Heart right ventricle (tissue), 16 donors: Measurements from ENCODE around the gene DUSP22. TPM values are rescaled to one million over a fixed set of nuclear protein-coding genes. Genes with fewer than 3 reads are reported as not detected.
A peak's percentile ranks its signal among the peaks of the same experiment; 100 is the strongest.

Experiments
- ATAC-seq, 8 donors: fragments of 200-7000 bp; cut with Tn5 transposase; one replicate each; pipeline ENCODE4 v1.9.1; 2020; ENCODE audit warnings: mild to moderate bottlenecking in 8 of 8, moderate library complexity in 8 of 8, moderate number of reproducible peaks in 1 of 8
- DNase-seq, 2 donors: peaks; one replicate each; pipeline ENCODE4 v3.0.0-alpha.2; 2020
- H3K27ac ChIP-seq, 10 donors: fragments of 200-600 bp; sonication (generic) in 2 of 10; one replicate each; pipeline versions ENCODE4 v1.5.0 to v1.8.0; 2020 to 2022; ENCODE audit warnings: mild to moderate bottlenecking in 3 of 10
- H3K27me3 ChIP-seq, 7 donors: fragments of 200-600 bp; one replicate each; pipeline ENCODE4 v1.8.0; 2021 to 2022; ENCODE audit warnings: mild to moderate bottlenecking in 2 of 7
- H3K36me3 ChIP-seq, 9 donors: fragments of 200-600 bp; sonication (generic) in 1 of 9; one replicate each; pipeline versions ENCODE4 v1.5.0 to v1.8.0; 2020 to 2022; ENCODE audit warnings: mild to moderate bottlenecking in 2 of 9
- H3K4me1 ChIP-seq, 9 donors: fragments of 200-600 bp; sonication (generic) in 1 of 9; one replicate each; pipeline versions ENCODE4 v1.5.0 to v1.8.0; 2020 to 2022; ENCODE audit warnings: mild to moderate bottlenecking in 4 of 9
- H3K4me3 ChIP-seq, 10 donors: fragments of 200-600 bp; sonication (generic) in 2 of 10; one replicate each; pipeline versions ENCODE4 v1.5.0 to v1.8.0; 2020 to 2022; ENCODE audit warnings: mild to moderate bottlenecking in 7 of 10, moderate library complexity in 2 of 10
- H3K9me3 ChIP-seq, 11 donors: fragments of 200-600 bp in 10 of 11; sonication (generic) in 2 of 11; one replicate each; pipeline versions ENCODE4 v1.5.0 to v1.8.0; 2013 to 2022; ENCODE audit warnings: mild to moderate bottlenecking in 2 of 11, control low read depth in 1 of 11, moderate library complexity in 1 of 11
- whole genome bisulfite sequencing, 2 donors: extraction: QIAGEN DNeasy Blood & Tissue Kit; methylation state at CpG; one replicate each; pipeline ENCODE4 v1.1.7; 2013; ENCODE audit warnings: inconsistent platforms in 1 of 2; 5-methylcytosine and 5-hydroxymethylcytosine counted together
- intact Hi-C, 10 donors: fragments of 100-400 bp; cut with DNase I; formaldehyde crosslinking; loops; one replicate each; pipeline versions ENCODE4 v1.11.1 to v1.14.2; 2022
- polyA plus RNA-seq, 2 donors: library from polyadenylated mRNA; stranded (reverse); fragments of 200-250 nt; gene quantifications; one replicate each; pipeline ENCODE4 v1.2.3, GENCODE V29; 2013
- total RNA-seq, 10 donors: library from RNA; stranded (reverse); fragmentation: NEBNext Ultra II Directional in 3 of 10; extraction: Animal tissue kit (Norgen Biotek cat#: 25700) in 3 of 10; gene quantifications; one replicate each; pipeline versions ENCODE4 v1.2.1 to v1.2.4, GENCODE V29; 2021 to 2023
- TF ChIP-seq, protein P1 (sequence below), 9 donors: fragments of 200-600 bp; sonication (generic) in 2 of 9; IDR thresholded peaks; one replicate each; pipeline versions ENCODE4 v1.5.0 to v1.8.0; 2021 to 2022; ENCODE audit warnings: antibody characterized with exemption in 9 of 9, mild to moderate bottlenecking in 5 of 9, moderate library complexity in 1 of 9
- donor health status: Arrhythmogenic right ventricular cardiomyopathy.
- donor health status: ischemic (EF 13 %, LVEDD 7.1; RV severe dilation, severe dysfunction).
- donor health status: healthy with polysubstance abuse.
- donor health status: DM: no; HTN: yes; CAD: no.
- donor health status: DM: no; HTN: no; CAD: no.
- donor health status: ischemic (EF 25% LVEDD 6.9; RV normal size, moderate dysfunction).
- donor health status: ischemic (EF 25% LVEDD 5.7; RV mildly dilated, moderate dysfunction).
- donor health status: healthy.
- donor health status: DM: yes; HTN: yes; CAD: no.
- donor health status: Ischemic cardiomyopathy.
- donor health status: ischemic (EF 35%, LVEDD 5.7; RV mildly dilated, moderate dysfunction).
- donor health status: nonischemic (EF 11% LVEDD 7.7; RV severe dilation, severe dysfunction).
- donor health status: DM: yes; HTN: yes; CAD: no.
- donor health status: PGD.
- donor health status: ischemic (EF 29% LVEDD 5.4; RV normal size, mild dysfunction).
- donor health status: nonischemic (EF 23%, LVEDD 6.1; RV moderate dilation, normal function).

DUSP22 gene
- total and polyA plus RNA-seq, 12 donors: 32.0 to 70.4 (median 51.9) TPM

GRCh38 chr6:308768-309167, 16.5 kb downstream of the DUSP22 start:
- 79 to 90% methylated on average over 8 of the region's 8 CpGs for WGBS, 2 donors
- DNase-seq (no peak), ATAC-seq (no peak)
- Histone ChIP-seq H3K27me3 (no peaks in the 10 kb centered on the region), H3K27ac (no peak overlapping the region), H3K4me3 (no peak overlapping the region), H3K9me3 (no peaks in the 10 kb centered on the region), H3K4me1 (peaks cover 5 to 60% (median 52%) of the 10 kb centered on the region in 9 donors), H3K36me3 (peaks cover 0 to 19% (median 0%) of the 10 kb centered on the region in 9 donors)
- TF ChIP-seq, protein P1, sequence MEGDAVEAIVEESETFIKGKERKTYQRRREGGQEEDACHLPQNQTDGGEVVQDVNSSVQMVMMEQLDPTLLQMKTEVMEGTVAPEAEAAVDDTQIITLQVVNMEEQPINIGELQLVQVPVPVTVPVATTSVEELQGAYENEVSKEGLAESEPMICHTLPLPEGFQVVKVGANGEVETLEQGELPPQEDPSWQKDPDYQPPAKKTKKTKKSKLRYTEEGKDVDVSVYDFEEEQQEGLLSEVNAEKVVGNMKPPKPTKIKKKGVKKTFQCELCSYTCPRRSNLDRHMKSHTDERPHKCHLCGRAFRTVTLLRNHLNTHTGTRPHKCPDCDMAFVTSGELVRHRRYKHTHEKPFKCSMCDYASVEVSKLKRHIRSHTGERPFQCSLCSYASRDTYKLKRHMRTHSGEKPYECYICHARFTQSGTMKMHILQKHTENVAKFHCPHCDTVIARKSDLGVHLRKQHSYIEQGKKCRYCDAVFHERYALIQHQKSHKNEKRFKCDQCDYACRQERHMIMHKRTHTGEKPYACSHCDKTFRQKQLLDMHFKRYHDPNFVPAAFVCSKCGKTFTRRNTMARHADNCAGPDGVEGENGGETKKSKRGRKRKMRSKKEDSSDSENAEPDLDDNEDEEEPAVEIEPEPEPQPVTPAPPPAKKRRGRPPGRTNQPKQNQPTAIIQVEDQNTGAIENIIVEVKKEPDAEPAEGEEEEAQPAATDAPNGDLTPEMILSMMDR (IDR thresholded peaks at IDR 0.05): no peak
- intact Hi-C loops: no loop called here

DNA sequence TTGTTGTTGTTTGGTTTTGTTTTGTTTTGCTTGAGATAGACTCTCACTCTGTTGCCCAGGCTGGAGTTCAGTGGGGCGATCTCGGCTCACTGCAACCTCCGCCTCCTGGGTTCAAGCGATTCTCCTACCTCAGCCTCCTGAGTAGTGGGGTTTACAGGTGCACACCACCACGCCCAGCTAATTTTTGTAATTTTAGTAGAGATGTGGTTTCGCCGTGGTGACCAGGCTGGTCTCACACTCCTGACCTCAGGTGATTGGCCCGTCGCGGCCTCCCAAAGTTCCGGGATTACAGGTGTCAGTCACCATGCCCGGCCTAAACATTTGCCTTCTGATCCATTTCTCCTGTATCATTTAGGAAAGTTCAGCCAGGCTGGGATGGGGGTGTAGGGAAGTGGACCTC, 17.7 kb downstream of the DUSP22 start:
- Histone ChIP-seq H3K27ac (no peak overlapping the region), H3K4me3 (no peak overlapping the region), H3K4me1 (peaks cover 5 to 64% (median 53%) of the 10 kb centered on the region in 9 donors), H3K36me3 (peaks cover 0 to 9% (median 0%) of the 10 kb centered on the region in 9 donors), H3K27me3 (no peaks in the 10 kb centered on the region), H3K9me3 (no peaks in the 10 kb centered on the region)
- no peak for DNase-seq
- no peak for ATAC-seq
- WGBS, 2 donors: 94% methylated on average over 12 of the region's 12 CpGs
- TF ChIP-seq, protein P1 (IDR thresholded peaks at IDR 0.05): no peak
- intact Hi-C loops: no loop called here

GRCh38 chr6:310671-311070, 18.4 kb downstream of the DUSP22 start:
- TF ChIP-seq, protein P1 (IDR thresholded peaks at IDR 0.05): no peak
- DNase-seq (no peak), ATAC-seq (no peak)
- H3K9me3 ChIP-seq: no peaks in the 10 kb centered on the region
- WGBS, 2 donors: 84 to 89% methylated on average over 2 of the region's 2 CpGs
- intact Hi-C loops: no loop called here
- H3K36me3 ChIP-seq: peaks cover 0 to 2% (median 0%) of the 10 kb centered on the region in 9 donors
- no peak overlapping the region for H3K4me3 ChIP-seq
- no peak overlapping the region for H3K27ac ChIP-seq
- H3K27me3 ChIP-seq: no peaks in the 10 kb centered on the region
- H3K4me1 ChIP-seq: peaks cover 5 to 57% (median 47%) of the 10 kb centered on the region in 9 donors

- Histone ChIP-seq H3K4me1 (peaks cover 3 to 54% (median 36%) of the 10 kb centered on the region in 9 donors), H3K27ac (peak overlapping the region in 7 of 10 donors; percentile 9 to 73 (median 49)), H3K4me3 (no peak overlapping the region), H3K27me3 (no peaks in the 10 kb centered on the region), H3K9me3 (no peaks in the 10 kb centered on the region), H3K36me3 (no peaks in the 10 kb centered on the region)
- 58 to 59% methylated on average over 17 of the region's 17 CpGs for WGBS, 2 donors
- TF ChIP-seq, protein P1 (IDR thresholded peaks at IDR 0.05): no peak
- intact Hi-C loops: loop anchor here in 1 of 10 donors (2.0 kb wide), 1 partner anchor 19 kb away; the partner anchor contains the start of gene DUSP22
- peak; percentile 13 to 74 (median 64) for ATAC-seq
- DNase-seq: peak; percentile 52
These were observed 19.5 kb downstream of the DUSP22 start for GRCh38 chr6:311679-312220.
